Femur (tissue), 1 donor: ENCODE measurements around the gene CDKAL1.

Experiments used
- DNase-seq: peaks from one replicate; pipeline ENCODE4 v3.0.0-alpha.2; 2017

CDKAL1 gene

DNA sequence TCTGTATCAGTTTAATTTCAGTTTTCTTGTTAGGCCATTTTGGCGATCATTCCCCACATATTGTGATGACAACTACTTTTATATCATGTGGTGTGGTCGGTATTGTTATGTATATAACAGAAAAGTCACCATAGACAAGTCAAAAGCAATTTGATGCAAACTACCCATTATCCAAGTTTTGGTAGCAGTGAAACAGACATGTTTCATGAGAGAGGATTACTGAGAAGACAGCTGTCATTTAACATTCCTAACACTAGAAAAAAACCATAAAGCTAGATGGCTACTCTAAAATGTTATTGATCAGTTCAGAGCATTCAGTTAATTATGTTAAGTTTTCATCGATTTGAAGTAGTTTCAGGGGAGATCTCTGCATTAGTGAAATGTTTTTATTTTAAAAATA lies 597.1 kb downstream of the CDKAL1 start:
- no peak for DNase-seq

DNA sequence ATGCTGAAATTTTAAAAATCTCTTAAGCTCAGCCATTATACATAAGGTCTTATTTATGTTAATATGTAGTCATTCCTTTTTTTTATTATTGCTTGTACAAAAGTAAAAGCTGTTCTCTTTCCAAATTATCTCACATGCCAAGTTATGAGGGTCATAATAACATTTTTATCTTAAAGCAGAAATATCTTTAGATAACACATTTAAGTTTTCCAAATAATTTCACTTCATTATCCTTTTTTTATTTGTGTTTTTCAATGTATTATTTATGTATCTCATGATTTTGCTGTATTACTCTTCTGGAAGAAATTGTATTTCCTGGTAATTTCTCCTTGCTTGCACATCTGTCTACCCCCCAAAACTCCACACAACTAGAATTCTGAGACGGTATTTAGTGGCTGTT lies 598.2 kb downstream of the CDKAL1 start:
- no peak for DNase-seq

DNA sequence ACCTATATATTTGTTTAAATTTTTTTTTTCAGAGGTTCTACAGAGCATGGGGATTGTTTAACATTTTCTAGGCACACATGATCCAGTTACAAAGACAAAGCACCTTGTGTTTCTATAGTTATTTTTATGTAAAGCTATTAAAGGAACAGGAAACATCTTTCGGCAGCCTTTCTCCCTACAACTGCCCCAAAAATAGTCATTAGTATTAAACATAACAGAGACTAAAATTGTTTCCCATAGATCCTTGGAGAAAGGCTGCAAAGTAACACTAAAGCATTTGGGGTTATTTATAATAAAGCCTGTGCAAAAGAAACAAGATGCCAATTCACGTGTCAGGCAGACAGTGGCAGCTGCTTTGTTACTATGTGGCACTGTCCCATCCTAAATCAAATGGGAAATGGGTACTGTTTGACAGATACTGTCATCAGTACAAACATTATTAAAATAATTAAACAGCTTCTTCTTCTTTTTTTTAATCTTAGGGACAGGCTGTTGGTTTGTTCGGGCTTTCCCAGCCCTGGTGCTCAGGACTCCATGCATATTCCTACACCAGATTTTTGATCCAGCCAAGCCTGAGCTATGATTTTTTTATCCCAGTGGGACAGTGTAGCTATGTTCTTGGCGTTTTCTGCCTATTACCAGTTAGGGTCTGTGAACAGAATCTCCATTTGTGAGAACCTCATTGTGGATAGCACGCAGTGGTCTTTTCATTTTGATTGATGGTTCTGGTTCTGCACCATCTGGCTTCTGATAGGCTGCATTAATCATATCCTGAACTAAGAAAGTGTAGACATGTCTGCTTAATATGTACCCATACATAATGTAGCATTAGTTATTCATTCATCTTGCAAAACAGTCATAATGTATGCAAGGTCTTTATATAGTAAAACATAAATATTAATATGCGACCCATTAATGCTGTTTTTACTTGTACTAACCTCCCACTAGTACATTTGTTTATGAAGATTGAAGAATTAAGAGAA lies 598.9 kb downstream of the CDKAL1 start:
- DNase-seq, result peak; percentile 39

DNA sequence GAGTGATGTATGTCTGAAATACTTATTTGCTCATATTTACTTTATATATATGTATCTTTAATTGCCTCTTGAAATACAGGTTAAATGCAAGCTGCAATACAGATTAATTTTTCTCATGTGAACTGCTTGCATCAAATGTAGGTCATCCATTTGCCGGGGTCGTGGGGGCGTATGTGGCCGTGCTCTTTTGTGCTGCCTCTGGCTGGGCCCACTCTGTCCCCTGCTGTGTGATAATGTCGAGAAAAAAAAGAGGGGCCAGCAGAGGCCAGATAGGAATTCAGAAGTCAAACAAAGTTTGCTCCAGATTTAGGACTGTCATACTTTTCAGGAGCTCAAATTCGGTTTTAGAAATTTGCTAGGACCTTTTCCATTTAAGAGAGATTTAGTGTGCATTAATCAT lies 599.6 kb downstream of the CDKAL1 start:
- DNase-seq, result no peak

DNA sequence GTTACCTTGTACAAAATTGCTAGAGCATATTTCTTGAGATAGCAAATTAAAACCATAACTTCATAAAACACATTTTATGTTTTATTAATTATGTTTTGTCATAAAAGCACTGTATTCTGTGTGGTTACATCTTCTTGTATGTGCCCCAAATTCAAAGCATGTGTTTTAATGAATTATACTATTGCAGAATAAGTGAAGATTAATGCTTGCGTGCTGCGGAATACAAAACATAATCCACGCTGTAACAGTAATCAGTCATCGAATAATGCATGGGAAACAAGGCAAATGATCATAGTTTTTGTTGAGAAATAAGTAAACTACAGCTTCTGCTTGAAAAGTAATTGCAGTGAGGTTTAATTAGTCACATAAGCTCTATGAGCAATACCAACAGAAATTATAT lies 600.1 kb downstream of the CDKAL1 start:
- DNase-seq, result no peak

DNA sequence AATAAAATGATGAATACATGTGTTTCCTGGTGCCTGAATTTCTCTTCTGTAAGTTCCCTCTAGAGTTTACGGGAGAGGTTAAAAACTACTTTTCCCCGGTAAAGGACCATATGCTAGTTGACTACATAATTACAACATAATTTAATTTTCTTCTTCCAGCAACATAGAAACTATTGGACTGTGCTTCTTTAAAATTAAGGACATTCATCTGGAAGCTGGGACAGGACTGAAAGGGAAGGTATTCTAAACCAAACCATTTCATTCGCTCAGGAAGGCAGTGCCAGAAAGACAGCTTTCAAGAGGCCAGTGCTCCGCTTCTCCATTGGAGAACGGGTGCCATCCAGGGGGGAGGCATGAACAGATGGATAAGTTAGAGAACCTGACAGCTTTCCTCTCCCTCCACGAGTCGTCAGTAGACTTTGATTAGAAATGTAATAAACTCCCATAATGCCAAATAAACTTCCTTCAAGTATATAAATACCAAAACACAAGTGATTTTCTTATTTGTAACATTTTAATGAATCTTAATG lies 601.3 kb downstream of the CDKAL1 start:
- DNase-seq, result no peak

DNA sequence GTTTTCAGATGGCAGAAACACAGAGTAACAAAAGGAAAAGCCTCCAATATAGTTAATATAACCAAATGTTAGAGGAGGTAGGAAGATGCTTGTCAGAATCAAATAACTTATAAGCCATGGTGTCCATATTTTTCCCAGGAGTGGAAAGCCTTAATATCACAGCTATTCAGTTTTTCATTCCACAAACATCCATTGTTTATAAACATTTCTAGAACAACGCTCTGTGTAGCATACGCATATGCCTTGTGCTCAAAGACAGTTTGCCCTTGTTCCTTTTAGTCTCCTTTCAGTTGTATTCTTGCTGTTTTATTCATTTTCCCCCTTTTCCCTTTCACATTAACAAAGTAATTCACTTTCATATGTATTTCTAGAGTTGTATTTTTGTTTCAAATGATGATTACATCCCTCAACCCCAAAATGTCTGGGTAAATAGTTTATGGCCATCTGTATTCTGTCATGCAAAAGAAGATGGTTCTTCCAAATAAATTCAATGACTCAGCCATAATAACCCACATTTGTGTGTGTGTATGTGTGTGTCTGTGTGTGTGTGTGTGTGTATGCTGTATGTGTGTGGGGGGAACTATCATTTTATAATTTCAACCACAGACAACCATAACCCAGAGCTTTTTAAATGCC lies 603.6 kb downstream of the CDKAL1 start:
- DNase-seq, result no peak

DNA sequence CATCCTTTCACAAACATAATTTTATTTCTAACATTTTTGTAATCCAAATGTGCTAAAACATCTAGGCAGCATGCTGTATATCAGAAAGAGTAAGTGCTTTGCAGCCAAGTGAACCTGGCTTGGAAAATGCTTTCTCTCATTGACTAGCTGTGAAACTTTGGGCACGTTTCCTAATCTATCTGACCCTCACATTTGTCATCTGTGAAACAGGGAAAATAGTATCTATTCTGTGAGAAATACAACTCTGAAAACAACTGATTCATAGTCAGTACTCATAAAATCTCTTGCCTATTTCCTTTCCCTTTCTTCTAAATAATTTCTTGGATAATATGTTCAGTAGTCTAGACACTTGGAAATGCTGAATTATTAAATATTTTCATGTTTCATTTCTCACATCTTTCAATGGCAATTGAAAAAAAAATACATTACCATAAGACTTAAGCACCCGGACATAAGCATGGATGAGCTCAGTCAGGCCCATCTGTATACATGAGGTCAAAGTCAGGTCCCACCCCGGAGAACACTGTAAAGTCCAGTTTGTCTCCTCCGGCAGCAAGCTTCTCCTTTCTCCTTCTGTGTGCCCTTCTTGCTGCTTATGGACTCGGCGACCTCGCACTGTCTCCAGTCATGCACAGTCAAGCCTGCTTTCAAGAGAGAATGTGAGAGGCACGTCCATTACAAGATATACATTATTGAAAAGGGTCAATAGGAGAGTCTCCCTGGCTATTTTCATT lies 604.2 kb downstream of the CDKAL1 start:
- DNase-seq, result no peak

DNA sequence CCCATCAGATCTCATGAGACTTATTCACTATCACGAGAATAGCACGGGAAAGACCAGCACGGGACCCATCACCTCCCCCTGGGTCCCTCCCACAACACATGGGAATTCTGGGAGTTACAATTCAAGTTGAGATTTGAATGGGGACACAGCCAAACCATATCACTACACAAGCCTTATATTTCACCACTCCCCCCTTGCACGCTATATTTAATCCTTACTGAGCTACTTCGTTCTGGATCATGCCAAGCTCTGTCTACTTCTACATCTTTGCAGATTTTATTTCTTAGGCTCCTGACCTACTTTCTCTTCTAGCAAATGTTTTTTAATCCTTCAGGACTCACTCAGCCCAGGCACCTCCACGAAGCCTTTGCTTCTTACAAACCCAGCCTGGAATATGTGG lies 606.7 kb downstream of the CDKAL1 start:
- no peak for DNase-seq

DNA sequence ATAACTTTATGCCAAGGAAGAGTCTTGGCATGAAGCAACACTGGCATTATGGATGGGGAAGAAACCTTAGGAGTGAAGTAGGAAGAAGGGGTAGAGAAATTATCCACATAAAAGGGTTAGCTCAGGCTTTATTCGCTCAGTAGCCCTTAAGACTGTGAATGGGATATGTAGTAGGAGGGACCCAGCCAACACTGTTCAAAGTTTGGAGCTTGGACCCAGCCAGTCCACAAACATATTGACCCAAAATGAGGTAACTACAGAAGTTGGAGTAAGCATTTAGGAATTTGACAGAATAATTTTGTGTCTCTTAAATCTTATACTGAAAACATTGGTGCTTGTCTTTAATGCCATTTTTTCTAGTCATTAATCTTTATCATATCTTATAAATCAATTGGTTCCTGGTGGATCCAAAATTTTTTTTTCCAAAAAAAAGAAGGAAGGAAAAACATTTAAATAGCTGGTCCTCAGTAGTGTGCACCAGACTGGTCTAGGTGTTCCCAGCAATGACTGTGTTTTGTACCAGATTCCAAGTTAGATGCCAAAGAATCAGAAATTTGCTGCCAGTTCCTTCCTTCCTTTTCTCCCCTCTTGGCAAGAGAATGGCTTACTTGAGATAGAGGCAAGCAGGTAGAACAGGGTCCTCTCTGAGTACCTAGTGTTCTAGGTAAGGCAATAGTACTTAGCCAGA lies 607.5 kb downstream of the CDKAL1 start:
- no peak for DNase-seq

DNA sequence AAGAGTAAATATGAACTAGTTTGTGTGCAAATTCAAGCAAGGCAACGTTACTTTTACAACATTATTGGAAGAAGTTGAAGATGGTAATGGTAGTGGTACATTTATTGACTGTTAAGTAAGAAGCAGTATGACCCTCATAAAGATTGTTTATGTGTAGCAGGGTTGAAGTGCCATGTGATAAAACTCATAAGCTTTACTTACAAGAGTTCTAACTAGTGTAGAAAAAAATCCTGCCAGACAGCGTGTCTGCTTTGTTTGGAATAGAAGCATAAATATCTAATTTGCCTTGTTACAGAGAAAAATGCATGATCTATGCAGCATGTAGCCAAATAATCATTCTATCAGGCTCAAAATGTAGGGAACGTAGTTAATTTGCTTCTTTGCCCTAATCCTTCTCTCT lies 608.5 kb downstream of the CDKAL1 start:
- DNase-seq, result no peak

DNA sequence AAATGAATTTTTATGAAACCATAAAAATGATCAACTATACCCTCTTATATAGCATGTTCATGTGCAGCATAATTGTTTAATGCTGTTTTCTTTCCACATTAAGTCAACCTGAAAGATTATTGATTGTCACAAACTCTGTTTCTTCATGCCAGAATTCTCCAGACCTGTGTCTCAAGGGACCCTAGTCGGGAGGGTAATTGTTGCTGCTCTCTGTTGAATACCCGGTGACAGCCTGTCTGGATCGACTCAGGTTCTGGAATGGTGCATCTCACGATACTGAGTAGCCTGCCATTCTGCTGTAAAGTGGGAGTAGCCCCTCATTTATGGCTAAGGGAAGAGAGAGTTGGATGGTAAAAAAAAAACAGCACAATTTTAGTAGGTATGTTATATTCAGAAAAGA lies 609.4 kb downstream of the CDKAL1 start:
- no peak for DNase-seq

DNA sequence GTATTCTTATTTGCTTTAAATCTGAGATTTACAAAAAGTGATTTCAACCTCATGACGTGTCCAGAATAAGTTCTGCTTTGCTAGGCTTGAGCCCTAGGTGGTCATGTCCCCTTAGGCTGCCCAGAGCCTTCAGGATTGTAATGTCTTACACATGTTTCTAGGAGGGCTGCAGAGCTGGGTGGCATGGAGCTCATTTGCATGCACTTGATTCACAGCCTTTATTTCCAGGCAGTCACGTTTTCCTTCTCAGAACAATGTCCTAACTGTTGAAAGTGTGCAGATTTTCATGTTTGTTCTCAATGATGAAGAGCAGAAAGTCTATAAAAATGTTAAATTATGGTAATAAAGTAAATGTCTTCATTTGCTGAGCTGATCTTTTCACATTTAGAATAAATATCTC lies 610.7 kb downstream of the CDKAL1 start:
- DNase-seq, result no peak

DNA sequence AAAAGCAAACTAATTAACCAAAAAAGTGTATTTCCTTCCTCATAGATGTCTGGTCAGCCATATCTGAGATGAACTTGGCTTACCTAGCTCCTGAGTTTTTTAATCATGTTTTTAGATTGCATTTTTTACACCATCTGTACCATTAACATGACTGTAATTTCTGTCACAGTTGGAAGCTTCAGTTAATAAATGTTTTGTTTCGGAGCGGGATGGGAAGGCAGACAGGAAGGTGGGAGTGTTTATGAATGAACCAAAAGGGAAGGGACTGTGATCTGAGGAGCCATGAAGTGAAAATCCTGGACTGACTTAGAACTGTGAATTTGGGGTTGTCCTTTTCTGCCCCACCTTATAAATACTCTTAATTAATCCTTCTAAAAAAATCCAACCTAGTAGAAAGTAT lies 613.7 kb downstream of the CDKAL1 start:
- no peak for DNase-seq

DNA sequence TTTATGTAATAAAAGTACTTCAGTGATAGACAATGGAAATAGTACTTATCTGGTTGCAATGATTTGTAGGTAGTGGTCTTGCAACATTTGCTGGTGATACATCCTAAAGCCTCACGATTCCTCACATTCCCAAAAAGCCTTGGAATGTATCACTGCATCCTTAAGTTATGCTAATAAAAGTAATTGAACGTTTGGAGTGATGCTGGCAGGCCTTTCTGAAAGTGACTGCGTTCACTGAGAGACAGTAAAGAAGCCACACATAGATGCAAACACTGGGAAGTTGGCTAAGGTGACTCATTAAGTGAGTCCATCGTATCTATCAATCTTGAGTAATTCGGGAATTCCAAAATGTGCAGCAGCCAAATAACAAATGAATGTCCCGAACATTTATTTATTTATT lies 615.2 kb downstream of the CDKAL1 start:
- no peak for DNase-seq

DNA sequence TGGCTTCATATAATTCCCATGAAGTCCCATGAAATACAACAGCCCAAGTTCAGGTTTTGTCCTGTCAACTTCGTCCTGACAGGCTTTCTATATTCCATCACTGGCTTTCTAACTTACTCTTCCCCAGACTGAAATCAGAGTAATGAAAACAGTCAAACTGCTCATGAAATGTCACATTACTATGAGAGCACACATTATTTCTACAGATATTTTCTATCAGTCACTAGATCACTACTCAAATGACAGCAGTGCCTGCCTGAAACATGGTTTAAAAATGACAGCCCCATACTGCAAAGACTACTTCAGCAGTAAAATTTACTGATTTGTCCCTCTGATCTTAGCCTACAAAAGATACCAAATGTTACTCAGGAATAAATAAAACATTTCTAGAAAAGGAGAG lies 616.4 kb downstream of the CDKAL1 start:
- no peak for DNase-seq

DNA sequence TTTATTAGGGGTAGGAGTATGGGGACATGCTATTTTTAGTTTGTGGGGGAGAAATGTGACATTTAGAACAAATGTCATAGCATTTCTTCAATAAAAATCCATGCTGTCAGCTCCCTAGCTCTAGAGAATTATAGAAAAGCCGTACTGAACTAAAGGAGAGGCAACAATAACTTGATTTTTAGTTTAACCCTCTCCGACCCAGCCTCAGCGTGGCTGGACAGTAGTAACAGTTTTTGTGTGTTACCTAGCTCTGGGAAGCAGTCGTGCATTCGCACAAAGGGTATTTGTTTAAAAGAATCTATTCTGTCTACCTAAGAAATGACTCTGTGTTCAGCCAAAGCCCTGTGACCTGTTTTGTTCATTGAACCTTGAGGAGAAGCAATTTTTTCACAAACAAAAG lies 616.9 kb downstream of the CDKAL1 start:
- DNase-seq, result no peak

DNA sequence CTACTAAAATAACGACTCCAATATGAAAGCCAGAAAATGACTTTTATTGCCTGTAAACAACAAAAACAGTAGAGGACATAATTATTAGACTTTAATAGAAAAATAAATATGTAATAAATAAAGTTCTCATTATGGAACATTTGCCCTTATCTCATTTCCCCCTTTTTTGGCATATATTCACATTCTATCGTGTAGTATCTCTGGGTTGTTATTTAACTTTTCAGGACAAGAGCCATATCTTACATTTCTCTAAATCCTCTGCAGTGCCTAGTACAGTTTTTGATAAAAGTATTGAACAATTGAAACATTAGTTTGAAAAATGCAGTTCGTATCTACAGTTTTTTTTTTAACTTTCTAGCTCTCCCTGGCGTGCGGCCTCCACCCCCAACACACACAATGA lies 617.3 kb downstream of the CDKAL1 start:
- no peak for DNase-seq

DNA sequence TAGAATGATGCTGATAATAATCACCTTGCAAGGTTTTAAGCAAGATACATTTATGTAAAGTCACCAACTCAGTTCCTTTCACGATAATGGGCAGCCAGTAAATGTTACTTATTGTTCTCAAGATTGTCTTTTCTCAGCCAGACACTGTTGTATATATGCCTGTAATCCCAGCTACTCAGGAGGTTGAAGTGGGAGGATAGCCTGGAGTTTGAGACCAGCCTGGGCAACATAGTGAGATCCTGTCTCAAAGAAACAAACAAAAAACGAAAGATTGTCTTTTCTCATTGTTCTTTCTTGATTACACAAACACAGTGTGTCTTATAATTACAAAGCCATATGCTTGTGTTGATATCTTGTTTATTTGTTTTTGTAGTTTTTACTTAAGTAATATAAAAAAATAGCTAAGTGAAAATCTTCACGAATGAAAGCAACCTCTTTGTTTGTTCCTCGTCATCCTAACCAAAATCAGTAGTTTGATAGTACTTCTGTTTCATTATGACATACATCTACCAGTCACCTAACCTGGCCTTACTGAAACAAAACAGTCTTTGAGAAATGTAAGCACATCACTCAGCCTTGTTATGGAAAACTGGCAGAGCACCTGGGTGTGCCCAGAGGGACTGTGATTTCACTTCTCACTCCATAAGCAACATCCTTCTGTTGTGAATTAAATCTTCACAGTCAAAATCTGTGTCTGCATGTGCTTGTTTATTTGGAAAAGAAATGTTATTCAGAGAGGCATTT lies 623.1 kb downstream of the CDKAL1 start:
- peak; percentile 36 for DNase-seq

DNA sequence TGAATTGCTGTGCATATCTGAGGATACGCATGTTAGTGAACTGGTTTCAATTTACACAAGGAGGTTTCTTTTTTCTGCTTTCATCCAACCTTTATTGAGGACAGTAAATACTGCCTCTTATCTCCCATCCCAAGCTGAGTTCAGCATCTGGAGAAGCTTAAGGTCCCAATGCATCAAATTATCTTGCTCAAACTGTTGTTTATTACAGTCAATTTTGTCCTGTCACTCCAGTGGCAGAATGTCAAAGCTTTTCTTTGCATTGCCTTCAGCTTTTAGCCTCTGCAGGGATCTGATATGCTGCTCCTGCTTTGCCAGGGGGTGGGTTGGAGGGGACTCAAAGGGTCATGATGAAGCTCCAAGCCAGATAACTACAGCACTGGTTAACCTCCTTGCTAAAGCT lies 623.9 kb downstream of the CDKAL1 start:
- no peak for DNase-seq

DNA sequence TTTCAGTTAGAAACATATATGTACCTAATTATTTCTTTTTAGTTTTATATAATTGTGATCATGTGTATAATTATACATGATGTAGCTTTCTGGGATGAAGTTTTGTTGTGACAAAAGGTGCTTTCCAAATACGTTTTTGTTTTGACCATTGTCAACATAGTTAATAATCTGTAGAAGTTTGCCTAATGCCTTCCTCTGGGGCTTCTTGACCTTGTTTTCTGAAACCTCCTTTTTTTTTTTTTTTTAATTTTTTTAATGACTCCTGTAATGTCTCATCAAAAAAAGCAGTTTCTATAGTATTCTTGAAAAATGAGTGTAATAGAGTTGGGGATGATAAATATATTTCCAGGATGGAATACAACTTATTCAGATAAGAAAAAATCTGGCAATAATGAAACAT lies 624.6 kb downstream of the CDKAL1 start:
- no peak for DNase-seq

DNA sequence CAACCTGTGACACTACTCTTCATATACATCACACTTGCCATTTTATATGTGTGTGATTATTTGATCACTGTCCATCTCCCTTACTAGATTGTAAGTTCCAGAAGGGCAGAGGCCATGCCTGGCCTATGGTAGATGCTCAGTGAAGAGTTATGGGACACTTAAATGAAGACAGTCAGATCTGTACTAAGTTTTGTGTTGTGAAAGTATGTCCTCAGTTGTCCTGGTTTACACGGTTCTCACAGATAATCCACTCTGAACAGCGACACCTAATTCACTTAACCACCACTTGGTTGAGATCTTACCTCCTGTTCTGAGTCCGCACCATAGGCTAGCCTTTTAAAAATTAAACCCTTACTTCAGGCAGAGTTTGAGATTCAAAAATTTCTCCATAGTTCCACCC lies 625.2 kb downstream of the CDKAL1 start:
- no peak for DNase-seq
